HG02571 (cell line): ENCODE results near the gene HTR3E.

Source experiments
- ATAC-seq: cut with Tn5 transposase; IDR thresholded peaks from one replicate; pipeline ENCODE4 v1.9.1; 2021; ENCODE audit warnings: mild to moderate bottlenecking, moderate library complexity; ENCODE audit not compliant: unreplicated experiment

The HTR3E gene

DNA sequence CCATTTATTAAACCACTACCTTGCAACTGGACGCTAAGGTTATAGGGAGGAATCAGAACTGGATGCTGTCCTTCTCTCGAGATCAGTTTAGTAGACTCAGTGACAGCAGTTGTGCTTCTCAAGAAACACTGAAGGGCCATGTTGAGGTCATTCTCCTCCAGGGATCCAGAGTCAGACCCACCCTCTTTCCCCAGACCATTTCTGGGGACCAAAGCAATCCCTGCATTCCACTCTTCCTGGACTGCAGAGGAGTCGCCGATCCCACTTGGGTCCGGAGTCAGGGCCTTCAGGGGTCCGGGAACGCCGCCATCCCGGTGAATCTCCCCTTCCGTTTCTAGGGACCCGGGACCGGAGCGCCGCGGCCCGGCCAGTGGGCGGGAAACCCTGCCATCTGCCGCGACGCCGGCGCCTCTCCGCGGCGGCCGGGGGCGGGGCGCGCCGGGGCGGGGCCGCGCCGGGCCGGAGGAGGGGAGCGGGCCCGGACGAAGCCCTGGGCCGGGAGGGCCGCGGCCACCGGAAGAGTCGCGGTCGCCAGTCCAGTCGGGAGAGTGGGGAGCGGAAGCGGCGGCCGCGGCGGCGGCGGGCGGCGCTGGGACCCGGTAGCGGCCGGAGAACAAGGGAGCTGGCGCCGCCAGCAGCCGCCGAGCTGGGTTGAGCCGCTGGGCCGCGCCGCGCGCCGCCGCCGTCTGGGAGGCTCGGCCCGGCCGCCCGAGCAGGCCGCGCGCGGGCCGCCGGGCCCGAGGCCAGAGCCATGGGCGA, 58.2 kb downstream of the HTR3E start, which contains the start of gene DVL3:
Gene DVL3, plus strand, starts transcription at position 493 of the 759 bp plus-strand sequence. Its CDS starts 259 bp downstream, at position 752.
- peak; percentile 78 for ATAC-seq

- peak; percentile 27 for ATAC-seq
Measured at GRCh38 chr3:184155644-184156521, 59.0 kb downstream of the HTR3E start.

DNA sequence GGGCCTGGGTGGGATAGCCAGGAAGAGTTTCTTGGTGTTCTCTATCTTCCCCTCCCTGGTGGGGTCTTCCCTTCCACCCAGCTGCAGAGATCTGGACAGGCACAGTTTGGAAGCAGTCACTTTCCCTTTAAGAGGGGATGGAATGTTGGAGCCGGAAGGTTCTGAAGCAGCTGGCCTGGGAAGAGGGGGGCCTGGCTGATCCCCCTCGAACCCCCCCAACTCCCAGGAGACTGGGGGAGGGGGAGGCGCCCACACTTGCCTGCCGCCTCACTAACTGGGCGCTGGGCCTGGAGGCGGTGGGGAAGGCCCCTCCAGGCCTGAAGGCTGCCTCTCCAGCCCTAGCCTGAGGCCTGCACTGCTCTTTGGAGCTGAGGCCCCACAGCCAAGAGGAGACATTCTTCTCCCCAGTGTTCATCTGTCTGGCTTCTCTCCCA, 59.7 kb downstream of the HTR3E start:
- no peak for ATAC-seq
